Liver (tissue), 3 donors: Measurements from ENCODE around the gene XCL1.

ENCODE experiments used
- EGR1 ChIP-seq, 2 donors: IDR thresholded peaks; 2 replicates each; pipeline ENCODE4 v1.6.1; 2016 to 2018; ENCODE audit warnings: antibody characterized with exemption in 2 of 2, low read depth in 2 of 2
- JUND ChIP-seq, 2 donors: IDR thresholded peaks; 2 replicates each; pipeline ENCODE4 v1.6.1; 2016; ENCODE audit warnings: antibody characterized with exemption in 2 of 2
- RXRA ChIP-seq, 2 donors: IDR thresholded peaks; 2 replicates each; pipeline ENCODE4 v1.6.1; 2017 to 2018; ENCODE audit warnings: antibody characterized with exemption in 2 of 2, mild to moderate bottlenecking in 1 of 2
- SP1 ChIP-seq: IDR thresholded peaks from 2 replicates; pipeline ENCODE4 v1.6.1; 2018; ENCODE audit warnings: antibody characterized with exemption, mild to moderate bottlenecking
- YY1 ChIP-seq: IDR thresholded peaks from 2 replicates; pipeline ENCODE4 v1.6.1; 2016; ENCODE audit warnings: antibody characterized with exemption, mild to moderate bottlenecking
- TF ChIP-seq, protein P1 (sequence below): fragments of 150-350 bp; IDR thresholded peaks from 2 replicates; pipeline ENCODE4 v1.5.1; 2017; ENCODE audit warnings: improper control_type of control experiment, low read depth, low read length; ENCODE audit not compliant: missing input control
- TF ChIP-seq, protein P2 (sequence below): IDR thresholded peaks from 2 replicates; pipeline ENCODE4 v1.6.1; 2016; ENCODE audit warnings: antibody characterized with exemption
- TF ChIP-seq, protein P3 (sequence below): IDR thresholded peaks from 2 replicates; pipeline ENCODE4 v1.6.1; 2016; ENCODE audit warnings: antibody characterized with exemption
- TF ChIP-seq, protein P4 (sequence below): IDR thresholded peaks from 2 replicates; pipeline ENCODE4 v1.6.1; 2016; ENCODE audit warnings: antibody characterized with exemption, mild to moderate bottlenecking
- donor health status: healthy.
- donor health status: healthy.

DNA sequence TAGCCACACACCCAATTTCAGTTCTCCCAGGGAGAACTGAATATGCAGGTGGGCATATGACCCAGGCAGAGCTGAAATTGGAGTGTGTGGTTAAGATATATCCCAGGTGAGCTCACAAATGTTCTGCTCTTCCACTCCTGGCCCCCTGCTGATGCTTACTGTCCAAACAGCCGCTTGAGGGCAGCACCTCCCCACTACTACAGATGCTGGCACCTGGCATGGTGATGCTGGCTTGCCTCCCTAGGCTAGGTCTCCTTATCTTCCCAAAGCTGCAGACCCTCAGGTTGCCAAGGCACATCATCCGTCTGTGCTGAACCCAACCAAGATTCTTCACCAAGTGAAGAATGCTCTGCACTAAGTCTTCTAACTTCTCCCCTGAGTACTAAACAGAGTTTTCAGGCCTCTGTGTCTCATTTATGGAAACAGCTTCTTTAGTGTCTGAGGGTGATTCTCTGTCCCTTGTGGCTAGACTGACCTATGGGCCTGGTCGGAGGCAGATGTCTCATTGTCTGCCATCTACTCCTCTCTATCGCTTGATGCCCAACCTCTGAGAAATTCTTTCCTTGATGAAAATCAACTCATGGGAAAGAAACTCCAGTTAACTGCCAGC, 27.2 kb downstream of the XCL1 start:
- TF ChIP-seq EGR1 (IDR thresholded peaks at IDR 0.05; ENCODE audit: low read depth in 2 of 2), result no peak
- TF ChIP-seq, protein P1, sequence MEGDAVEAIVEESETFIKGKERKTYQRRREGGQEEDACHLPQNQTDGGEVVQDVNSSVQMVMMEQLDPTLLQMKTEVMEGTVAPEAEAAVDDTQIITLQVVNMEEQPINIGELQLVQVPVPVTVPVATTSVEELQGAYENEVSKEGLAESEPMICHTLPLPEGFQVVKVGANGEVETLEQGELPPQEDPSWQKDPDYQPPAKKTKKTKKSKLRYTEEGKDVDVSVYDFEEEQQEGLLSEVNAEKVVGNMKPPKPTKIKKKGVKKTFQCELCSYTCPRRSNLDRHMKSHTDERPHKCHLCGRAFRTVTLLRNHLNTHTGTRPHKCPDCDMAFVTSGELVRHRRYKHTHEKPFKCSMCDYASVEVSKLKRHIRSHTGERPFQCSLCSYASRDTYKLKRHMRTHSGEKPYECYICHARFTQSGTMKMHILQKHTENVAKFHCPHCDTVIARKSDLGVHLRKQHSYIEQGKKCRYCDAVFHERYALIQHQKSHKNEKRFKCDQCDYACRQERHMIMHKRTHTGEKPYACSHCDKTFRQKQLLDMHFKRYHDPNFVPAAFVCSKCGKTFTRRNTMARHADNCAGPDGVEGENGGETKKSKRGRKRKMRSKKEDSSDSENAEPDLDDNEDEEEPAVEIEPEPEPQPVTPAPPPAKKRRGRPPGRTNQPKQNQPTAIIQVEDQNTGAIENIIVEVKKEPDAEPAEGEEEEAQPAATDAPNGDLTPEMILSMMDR, result peak; percentile 88
- TF ChIP-seq, protein P2, sequence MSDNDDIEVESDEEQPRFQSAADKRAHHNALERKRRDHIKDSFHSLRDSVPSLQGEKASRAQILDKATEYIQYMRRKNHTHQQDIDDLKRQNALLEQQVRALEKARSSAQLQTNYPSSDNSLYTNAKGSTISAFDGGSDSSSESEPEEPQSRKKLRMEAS, result no peak
- no peak for TF ChIP-seq RXRA (IDR thresholded peaks at IDR 0.05)
- no peak for TF ChIP-seq YY1
- TF ChIP-seq, protein P3, sequence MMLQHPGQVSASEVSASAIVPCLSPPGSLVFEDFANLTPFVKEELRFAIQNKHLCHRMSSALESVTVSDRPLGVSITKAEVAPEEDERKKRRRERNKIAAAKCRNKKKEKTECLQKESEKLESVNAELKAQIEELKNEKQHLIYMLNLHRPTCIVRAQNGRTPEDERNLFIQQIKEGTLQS, result no peak
- TF ChIP-seq, protein P4, sequence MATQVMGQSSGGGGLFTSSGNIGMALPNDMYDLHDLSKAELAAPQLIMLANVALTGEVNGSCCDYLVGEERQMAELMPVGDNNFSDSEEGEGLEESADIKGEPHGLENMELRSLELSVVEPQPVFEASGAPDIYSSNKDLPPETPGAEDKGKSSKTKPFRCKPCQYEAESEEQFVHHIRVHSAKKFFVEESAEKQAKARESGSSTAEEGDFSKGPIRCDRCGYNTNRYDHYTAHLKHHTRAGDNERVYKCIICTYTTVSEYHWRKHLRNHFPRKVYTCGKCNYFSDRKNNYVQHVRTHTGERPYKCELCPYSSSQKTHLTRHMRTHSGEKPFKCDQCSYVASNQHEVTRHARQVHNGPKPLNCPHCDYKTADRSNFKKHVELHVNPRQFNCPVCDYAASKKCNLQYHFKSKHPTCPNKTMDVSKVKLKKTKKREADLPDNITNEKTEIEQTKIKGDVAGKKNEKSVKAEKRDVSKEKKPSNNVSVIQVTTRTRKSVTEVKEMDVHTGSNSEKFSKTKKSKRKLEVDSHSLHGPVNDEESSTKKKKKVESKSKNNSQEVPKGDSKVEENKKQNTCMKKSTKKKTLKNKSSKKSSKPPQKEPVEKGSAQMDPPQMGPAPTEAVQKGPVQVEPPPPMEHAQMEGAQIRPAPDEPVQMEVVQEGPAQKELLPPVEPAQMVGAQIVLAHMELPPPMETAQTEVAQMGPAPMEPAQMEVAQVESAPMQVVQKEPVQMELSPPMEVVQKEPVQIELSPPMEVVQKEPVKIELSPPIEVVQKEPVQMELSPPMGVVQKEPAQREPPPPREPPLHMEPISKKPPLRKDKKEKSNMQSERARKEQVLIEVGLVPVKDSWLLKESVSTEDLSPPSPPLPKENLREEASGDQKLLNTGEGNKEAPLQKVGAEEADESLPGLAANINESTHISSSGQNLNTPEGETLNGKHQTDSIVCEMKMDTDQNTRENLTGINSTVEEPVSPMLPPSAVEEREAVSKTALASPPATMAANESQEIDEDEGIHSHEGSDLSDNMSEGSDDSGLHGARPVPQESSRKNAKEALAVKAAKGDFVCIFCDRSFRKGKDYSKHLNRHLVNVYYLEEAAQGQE, result no peak
- TF ChIP-seq JUND (IDR thresholded peaks at IDR 0.05), result no peak
- no peak for TF ChIP-seq SP1
